HT1080 (cell line): ENCODE results near the gene TXNRD2. TPM values are rescaled to one million over a fixed set of nuclear protein-coding genes. Genes with fewer than 3 reads are reported as not detected.

Experiments used
- DNase-seq: peaks from one replicate; pipeline ENCODE4 v3.0.0-alpha.2; 2015; ENCODE audit warnings: low read depth
- total RNA-seq: library from RNA; depleted of rRNA; stranded (reverse); fragments of >200 nt; shearing (Covaris generic); gene quantifications from 2 replicates; pipeline ENCODE4 v1.2.3, GENCODE V29; 2014

TXNRD2 gene
- total RNA-seq, 1 experiment from 2014 or later: 94.5 TPM

DNA sequence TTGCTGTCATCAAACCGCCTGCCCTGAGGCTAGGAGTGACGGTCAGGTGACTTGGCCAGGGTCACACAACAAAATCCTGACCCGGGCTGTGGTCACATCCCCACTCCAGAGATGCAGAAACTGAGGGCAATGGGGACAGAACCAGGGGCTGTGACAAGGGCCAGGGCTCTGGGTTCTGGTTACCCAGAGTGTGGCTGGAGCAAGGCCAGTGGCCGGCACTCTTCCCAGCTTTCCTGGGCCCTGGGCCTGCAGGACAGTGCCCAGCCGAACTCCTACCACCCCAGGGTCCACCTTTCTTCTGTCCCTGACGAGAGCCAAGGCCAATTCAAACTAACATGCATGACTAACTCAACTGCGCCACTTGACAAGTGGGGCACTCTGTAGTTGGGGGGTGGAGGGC, 39.1 kb upstream of the TXNRD2 start:
- no peak for DNase-seq

GRCh38 chr22:19979712-19980493, 38.3 kb upstream of the TXNRD2 start:
- no peak for DNase-seq

- no peak for DNase-seq
Observed at GRCh38 chr22:19978748-19979147, 37.1 kb upstream of the TXNRD2 start.

DNA sequence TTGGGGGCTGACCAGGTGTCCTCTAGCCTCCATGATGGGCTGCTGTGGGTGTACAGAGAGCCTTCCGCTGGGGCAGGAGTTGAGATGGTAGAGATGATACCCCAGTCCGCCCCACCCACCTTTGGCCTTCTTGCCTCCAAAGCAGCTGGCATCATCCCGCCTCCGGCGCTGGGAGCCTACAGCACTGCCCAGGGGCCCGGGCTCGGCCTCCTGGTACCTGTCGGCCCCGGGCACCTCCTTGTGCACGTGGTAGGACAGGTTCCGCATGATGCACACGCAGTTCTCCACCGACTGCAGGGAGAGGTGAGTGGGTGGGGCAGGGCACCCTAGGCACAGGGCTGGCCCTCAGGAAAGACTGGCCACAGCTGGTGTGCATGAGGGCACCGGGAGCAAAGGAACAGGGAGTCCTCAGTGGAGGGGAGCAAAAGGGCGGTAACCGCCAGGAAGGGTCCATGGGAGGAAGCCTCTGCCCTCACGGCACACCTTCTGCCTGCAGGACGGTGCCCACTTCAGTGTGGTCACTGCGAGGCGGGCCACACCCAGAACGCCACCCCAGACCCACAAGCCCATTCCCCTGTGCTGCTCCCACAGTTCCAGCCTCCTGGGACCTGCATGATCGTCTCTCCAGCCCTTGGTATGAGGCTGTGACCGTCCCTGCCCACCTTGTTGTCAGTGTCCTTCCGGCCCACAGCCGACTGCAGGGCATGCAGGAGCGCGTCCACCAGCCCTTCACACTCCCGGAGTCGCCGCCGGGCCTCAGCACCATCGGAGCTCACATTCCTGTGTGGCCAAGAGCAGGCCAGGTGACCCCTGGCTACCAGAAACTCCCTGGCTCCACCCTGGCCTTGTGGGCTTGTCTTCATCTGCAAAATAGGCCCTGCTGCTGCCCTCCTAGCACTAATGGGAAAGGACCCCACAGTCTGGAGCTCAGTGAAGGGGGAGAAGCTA, 36.0 kb upstream of the TXNRD2 start:
- no peak for DNase-seq

DNA sequence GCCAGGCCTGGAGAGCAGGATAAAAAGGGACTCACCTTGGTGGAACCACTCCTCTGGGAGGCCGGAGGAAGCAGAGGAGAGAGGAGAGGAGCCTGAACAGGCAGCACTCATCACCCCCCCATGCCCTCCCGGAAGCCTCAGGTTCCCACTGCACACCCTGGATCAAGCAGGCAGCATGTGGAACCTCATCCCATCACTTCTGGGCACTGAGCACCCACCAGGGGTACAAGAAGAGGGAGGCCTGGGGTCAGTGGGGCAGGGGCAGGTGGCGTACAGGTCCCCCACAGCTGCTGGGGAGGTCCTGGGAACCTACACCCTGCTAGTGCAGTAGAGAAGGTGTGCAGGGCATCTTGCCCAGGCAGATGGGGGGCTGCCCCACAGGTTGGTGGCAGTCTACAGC, 35.1 kb upstream of the TXNRD2 start:
- no peak for DNase-seq

DNA sequence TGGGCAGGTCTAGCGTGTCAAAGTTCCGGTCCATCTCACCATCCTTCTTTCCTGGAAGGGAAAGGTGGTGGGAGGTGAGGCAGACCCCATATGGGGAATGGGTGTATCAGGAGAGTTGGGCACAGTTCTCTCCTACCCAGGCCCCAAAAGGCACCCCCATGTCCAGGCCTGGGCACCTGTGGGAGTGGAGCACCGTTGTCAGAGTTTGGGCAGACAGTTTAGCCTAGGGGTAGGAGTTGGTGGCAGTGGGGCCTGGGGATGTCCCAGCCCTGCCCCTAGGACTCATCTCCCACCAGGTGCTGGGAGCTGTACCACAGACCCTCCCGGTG, 34.1 kb upstream of the TXNRD2 start:
- no peak for DNase-seq

DNA sequence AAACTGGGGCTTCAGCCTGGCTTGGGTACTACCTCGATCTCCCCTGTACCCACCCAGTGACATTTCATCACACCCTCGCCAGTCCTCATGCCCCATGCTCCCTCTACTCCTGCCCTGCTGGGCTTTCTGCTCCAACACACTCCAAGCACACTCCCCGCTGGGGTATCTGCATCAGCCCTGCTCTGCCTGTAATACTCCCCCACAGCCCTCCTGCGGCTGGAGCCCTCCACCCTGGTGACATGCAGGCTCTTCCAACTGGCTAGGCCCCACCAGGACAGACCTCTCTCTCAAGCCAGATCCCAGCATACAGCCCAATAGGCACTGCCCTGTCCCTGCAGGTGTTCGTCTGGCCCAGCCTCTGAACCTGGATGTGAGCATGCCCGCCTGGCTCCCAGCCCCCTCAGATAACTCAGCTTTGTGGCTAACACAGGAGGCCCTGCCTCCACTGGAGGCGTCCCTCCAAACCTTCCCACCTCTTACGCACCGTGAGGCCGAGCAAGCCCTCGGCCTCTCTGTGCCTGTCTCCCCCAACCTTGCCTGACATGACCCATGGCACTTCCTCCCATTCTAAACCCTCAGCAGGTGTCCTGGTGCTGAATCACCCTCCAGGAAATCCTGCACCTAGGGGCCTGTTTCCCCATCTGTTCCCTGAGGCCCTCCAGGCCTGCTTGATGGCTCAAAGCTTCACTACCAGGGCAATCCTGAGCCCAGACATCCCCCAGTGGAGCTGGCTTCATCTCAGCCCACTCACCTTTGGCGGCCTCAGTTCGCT, 33.5 kb upstream of the TXNRD2 start:
- DNase-seq: peak; percentile 81

GRCh38 chr22:19974268-19974861, 32.7 kb upstream of the TXNRD2 start:
- DNase-seq: peak; percentile 67

DNA sequence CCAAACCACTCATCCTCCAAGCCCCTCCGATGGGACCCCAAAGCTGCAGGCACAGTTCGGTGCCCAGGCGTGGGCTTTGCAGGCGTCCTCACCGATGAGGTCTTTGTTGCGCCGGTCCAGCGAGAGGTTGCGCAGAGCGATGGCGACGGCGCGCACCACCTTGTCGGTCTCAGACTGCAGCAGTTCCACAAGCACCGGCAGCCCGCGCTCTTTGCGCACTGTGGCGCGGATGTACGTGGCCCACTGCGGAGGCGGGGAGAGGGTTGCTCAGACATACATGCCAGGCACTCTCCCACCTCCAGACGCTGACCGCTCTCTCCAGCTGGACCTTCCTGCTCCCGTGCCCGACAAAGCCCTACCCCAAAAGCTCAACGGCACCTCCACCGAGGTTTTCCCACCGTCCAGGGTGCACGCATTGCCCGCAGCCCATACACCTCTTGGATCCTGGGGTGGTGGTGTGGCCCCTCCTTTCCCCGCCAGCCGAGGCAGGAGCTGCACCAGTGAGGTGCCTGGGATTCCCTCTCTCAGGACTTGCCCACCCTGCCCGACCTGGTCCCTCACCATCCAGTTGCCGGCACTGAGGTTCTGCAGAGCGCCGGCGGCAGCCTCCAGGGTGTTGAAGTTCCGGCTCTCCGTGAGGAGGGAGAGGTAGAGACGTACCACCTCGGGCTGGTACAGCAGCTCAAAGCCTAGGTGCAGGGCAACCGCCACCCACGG, 32.1 kb upstream of the TXNRD2 start:
- no peak for DNase-seq

DNA sequence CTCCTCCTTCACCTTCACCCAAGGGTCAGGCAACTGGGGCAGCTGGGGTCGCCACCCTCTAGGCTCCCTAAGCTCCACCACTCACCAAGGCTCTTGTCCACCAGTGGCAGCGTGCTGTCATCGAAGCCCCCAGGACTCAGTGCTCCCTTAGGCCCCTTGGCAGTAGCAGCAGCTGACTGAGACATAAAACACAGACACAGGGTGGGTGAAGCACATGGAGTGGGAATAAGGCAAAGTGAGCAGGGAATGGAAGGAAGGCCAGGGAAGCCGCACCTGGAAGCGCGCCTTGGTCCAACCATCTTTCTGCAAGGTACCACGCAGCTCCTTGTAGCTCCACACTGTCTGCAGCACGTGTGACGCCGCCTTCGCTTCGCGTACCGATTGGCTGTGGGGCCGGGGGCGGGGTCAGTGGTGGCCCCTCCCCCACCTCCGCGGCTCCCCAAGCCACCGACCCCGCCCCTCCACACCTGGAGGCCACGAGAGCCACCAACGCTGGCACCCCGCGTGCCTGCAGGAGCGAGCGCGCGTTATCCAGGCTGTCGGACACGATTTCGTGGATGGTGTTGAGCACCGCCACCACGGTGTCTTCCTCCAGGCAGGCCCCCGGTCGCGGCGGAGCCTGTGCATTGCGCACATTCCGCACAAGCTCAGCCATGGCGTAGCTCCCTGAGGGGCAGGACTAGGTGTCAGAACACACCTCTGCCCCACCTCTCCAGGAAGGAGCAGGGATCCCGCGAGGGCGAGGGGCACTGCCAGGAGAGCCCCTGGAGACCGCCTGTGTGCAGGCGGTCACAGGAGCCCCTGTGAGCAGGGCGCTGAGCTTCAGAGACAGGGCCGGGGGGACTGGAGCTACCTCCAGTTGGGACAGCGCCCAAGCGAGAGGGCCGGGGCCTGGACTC, 31.3 kb upstream of the TXNRD2 start:
- DNase-seq: no peak

- no peak for DNase-seq
Observed at GRCh38 chr22:19972251-19972650, 30.6 kb upstream of the TXNRD2 start.

DNA sequence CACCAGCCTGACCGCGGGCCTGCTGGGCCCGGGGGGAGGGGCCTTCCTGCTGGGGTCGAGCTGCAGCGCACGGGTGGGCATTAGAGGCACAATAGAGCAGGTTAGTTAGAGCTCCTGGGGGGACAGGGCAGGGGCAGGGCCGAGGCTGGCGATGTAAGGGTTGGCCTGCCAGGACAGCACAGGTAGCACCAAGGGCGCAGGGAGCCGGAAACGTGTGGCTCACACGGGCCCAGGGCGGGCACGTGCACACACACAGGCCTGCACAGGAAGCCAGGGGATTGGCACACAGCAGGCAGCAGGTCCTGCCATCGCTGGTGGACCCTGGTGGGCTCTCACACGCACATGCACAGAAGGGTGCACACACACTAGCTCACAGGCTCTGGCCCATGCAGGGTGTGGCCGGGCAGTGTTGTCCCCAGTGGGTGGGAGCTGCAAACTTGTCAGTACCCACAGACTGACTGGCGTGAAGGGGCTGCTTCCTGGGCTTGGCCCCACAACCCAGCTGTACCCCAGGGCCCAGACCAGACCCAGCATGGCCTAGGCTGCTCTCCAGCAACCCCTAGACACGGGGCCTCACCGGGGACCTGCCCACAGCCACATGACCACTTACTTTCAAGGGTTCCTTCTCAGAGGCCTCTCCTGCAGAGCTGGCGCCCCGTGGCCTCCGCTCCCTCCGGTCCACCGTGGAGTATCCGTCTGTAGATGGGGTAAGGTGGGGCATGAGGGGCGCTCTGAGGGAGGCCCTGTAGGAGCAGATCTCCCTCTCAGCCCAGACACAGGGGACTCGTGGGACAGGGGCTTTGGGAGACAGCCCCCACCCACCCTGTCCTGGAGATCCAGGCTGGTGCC, 29.9 kb upstream of the TXNRD2 start:
- no peak for DNase-seq

DNA sequence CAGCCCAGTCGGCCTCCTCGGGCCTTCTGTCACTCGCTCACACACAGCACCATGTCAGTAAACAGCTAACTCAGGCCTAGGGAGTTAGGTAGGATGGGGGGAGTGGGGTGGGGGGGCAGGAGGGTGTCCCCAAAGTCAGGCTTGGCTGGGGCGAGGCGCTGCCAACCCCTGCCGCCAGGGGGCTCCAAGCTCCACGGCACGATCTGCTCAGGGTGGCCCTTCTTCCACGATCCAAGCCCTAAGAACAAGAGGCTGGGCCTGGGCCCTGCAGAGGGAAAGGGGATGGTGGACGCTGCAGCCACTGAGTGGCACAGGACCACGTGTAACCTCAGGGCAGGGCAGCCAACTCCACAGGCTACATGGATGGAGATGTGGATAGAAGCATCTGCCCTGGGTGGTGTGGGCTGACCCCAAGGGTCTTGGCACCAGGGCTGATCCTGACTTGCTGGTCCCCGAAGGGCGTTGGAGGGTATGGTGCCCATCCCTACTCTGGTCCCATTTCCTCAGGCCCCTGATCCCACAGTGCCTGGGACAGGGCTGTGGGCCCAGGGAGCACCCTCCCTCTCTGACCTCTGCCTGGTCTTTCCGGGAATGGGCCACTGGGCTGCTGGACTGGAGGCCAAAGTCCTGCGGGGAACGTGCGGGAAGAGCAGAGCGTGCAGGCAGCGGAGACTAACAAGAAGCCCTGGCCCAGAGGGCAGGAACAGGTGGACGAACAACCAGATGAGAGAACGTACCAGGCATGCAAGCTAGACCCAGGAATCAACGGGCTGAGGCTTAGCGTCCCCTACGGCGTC, 29.1 kb upstream of the TXNRD2 start:
- peak; percentile 44 for DNase-seq

DNA sequence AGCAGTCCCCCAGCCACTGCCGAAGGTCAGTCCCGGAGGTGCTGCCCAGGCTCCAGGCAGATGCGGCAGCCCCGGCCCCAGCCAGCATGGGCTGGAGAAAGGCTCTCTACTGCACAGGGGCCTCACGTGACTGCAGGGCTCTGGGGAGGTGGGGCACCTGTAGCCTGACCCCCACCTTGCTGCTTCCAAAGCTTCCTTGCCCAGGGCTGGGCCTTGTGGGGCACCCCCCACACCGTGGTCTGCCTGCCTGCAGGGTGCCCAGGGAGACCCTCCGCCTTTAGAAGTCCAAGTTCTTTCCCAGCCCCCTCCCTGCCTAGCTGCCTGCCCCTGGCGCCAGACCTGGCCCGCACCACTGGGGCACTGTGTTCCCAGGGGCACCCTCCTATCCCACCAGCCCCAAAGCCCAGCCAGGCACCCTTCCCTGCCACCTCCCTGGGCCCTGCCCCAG, 28.4 kb upstream of the TXNRD2 start:
- no peak for DNase-seq

- no peak for DNase-seq
Observed at GRCh38 chr22:19969141-19969928, 27.7 kb upstream of the TXNRD2 start.

GRCh38 chr22:19968450-19968891, 26.9 kb upstream of the TXNRD2 start:
- DNase-seq: no peak
